Mesenchymal stem cell (in vitro differentiated cells and primary cell): ENCODE results near the gene KRT6C.

ENCODE experiments used
- DNase-seq: peaks from one replicate; pipeline ENCODE4 v3.0.0-alpha.2; 2013
- H2AFZ ChIP-seq: one replicate; pipeline ENCODE4 v1.6.1; 2013; ENCODE audit warnings: low read depth, mild to moderate bottlenecking, control low read depth, inconsistent platforms, low read length, moderate library complexity
- H2AK5ac ChIP-seq: 2 replicates; pipeline ENCODE4 v1.6.1; 2013; ENCODE audit warnings: low read length, moderate library complexity, mild to moderate bottlenecking, inconsistent platforms; ENCODE audit not compliant: severe bottlenecking
- H2BK120ac ChIP-seq: one replicate; pipeline ENCODE4 v1.6.1; 2013; ENCODE audit warnings: low read depth, mild to moderate bottlenecking, inconsistent platforms, low read length, moderate library complexity
- H2BK12ac ChIP-seq, 2 experiments: one replicate each; pipeline ENCODE4 v1.6.1; 2013; ENCODE audit warnings: inconsistent platforms in 2 of 2, low read length in 2 of 2, mild to moderate bottlenecking in 2 of 2, moderate library complexity in 2 of 2, control low read depth in 1 of 2
- H2BK15ac ChIP-seq: one replicate; pipeline ENCODE4 v1.6.1; 2013; ENCODE audit warnings: mild to moderate bottlenecking, low read depth, inconsistent platforms; ENCODE audit not compliant: poor library complexity, severe bottlenecking
- H2BK5ac ChIP-seq: 2 replicates; pipeline ENCODE4 v1.6.1; 2013; ENCODE audit warnings: low read depth, mild to moderate bottlenecking, low read length, control low read depth, inconsistent platforms; ENCODE audit not compliant: poor library complexity, severe bottlenecking
- H3K14ac ChIP-seq, 2 experiments: one replicate each; pipeline ENCODE4 v1.6.1; 2013; ENCODE audit warnings: inconsistent platforms in 2 of 2, low read length in 2 of 2, control low read depth in 1 of 2, mild to moderate bottlenecking in 1 of 2, moderate library complexity in 1 of 2
- H3K18ac ChIP-seq, 2 experiments: one replicate each; pipeline ENCODE4 v1.6.1; 2013; ENCODE audit warnings: inconsistent platforms in 2 of 2, low read length in 2 of 2, control low read depth in 1 of 2, low read depth in 1 of 2, mild to moderate bottlenecking in 1 of 2
- H3K23ac ChIP-seq, 2 experiments: one replicate each; pipeline ENCODE4 v1.6.1; 2013; ENCODE audit warnings: inconsistent platforms in 2 of 2, low read length in 2 of 2, mild to moderate bottlenecking in 2 of 2, moderate library complexity in 2 of 2, control low read depth in 1 of 2
- H3K27ac ChIP-seq: 2 replicates; pipeline ENCODE4 v1.5.1; 2013; ENCODE audit warnings: mild to moderate bottlenecking, moderate library complexity, low read length, control low read depth, inconsistent platforms; ENCODE audit not compliant: poor library complexity, severe bottlenecking
- H3K27me3 ChIP-seq, 2 experiments: 2 replicates each; pipeline versions ENCODE4 v1.6.1 to v1.7.0; 2013; ENCODE audit warnings: low read length in 2 of 2, mild to moderate bottlenecking in 2 of 2, moderate library complexity in 2 of 2, control low read depth in 1 of 2, inconsistent platforms in 1 of 2; ENCODE audit not compliant: control insufficient read depth in 1 of 2, insufficient read depth in 1 of 2
- H3K36me3 ChIP-seq, 2 experiments: 2 replicates each; pipeline versions ENCODE4 v1.6.1 to v1.7.0; 2013; ENCODE audit warnings: low read length in 2 of 2, control low read depth in 1 of 2, inconsistent platforms in 1 of 2, low read depth in 1 of 2, mild to moderate bottlenecking in 1 of 2; ENCODE audit not compliant: insufficient read depth in 2 of 2, control insufficient read depth in 1 of 2
- H3K4ac ChIP-seq, 2 experiments: one replicate each; pipeline ENCODE4 v1.6.1; 2013; ENCODE audit warnings: inconsistent platforms in 2 of 2, low read length in 2 of 2, mild to moderate bottlenecking in 2 of 2, moderate library complexity in 2 of 2, control low read depth in 1 of 2, low read depth in 1 of 2
- H3K4me1 ChIP-seq: 2 replicates; pipeline ENCODE4 v1.6.1; 2013; ENCODE audit warnings: low read depth, low read length, control low read depth; ENCODE audit not compliant: control insufficient read depth, insufficient read depth
- H3K4me2 ChIP-seq: 2 replicates; pipeline ENCODE4 v1.6.1; 2013; ENCODE audit warnings: low read length, mild to moderate bottlenecking, inconsistent platforms; ENCODE audit not compliant: poor library complexity, severe bottlenecking
- H3K4me3 ChIP-seq, 2 experiments: 2 replicates each; pipeline versions ENCODE4 v1.5.1 to v1.7.0; 2013; ENCODE audit warnings: low read length in 2 of 2, mild to moderate bottlenecking in 2 of 2, control low read depth in 1 of 2, low read depth in 1 of 2; ENCODE audit not compliant: insufficient read depth in 1 of 2
- H3K79me1 ChIP-seq: replicated peaks from 2 replicates; pipeline ENCODE4 v1.6.1; 2013; ENCODE audit warnings: mild to moderate bottlenecking, control low read depth, low read length, inconsistent platforms; ENCODE audit not compliant: poor library complexity, severe bottlenecking
- H3K9ac ChIP-seq: 2 replicates; pipeline ENCODE4 v1.7.0; 2013; ENCODE audit warnings: mild to moderate bottlenecking, low read length, moderate library complexity
- H3K9me3 ChIP-seq: 2 replicates; pipeline ENCODE4 v1.7.0; 2013; ENCODE audit warnings: mild to moderate bottlenecking, low read length; ENCODE audit not compliant: control insufficient read depth
- H4K8ac ChIP-seq: one replicate; pipeline ENCODE4 v1.6.1; 2013; ENCODE audit warnings: inconsistent platforms, mild to moderate bottlenecking, low read length, moderate library complexity
- H4K91ac ChIP-seq: one replicate; pipeline ENCODE4 v1.6.1; 2013; ENCODE audit warnings: mild to moderate bottlenecking, low read length, inconsistent platforms
- WGBS: methylation state at CpG from one replicate; pipeline ENCODE4 v1.1.7; 2013; ENCODE audit warnings: mixed read lengths; 5-methylcytosine and 5-hydroxymethylcytosine counted together

Gene KRT6C

GRCh38 chr12:52519826-52520662, 46.4 kb upstream of the KRT6C start, which contains the start of gene KRT5:
TSS of gene KRT5 (minus strand) at chr12:52520394. CDS start at chr12:52520296, 98 bp downstream.
- Histone ChIP-seq H3K4ac (no peak within 1 kb of the TSS), H3K23ac (no peak within 1 kb of the TSS), H4K8ac (no peak within 1 kb of the TSS), H3K36me3 (no peaks in the 10 kb centered on the region), H3K4me3 (no peak within 1 kb of the TSS), H2AFZ (no peak within 1 kb of the TSS), H3K4me2 (no peak within 1 kb of the TSS), H3K18ac (no peak within 1 kb of the TSS), H4K91ac (no peak within 1 kb of the TSS), H3K79me1 (no peaks in the 10 kb centered on the region), H3K14ac (no peak within 1 kb of the TSS), H3K9me3 (no peaks in the 10 kb centered on the region), H2BK5ac (no peak within 1 kb of the TSS), H2BK12ac (no peak within 1 kb of the TSS), H2BK120ac (no peak within 1 kb of the TSS), H3K4me1 (no peaks in the 10 kb centered on the region), H2BK15ac (no peak within 1 kb of the TSS), H3K9ac (no peak within 1 kb of the TSS), H2AK5ac (no peak within 1 kb of the TSS), H3K27ac (no peak within 1 kb of the TSS), H3K27me3 (peaks cover 23 to 78% of the 10 kb centered on the region in 2 experiments)
- WGBS: 92% methylated on average over 29 of the region's 29 CpGs
- DNase-seq: no peak

GRCh38 chr12:52519387-52519703, 45.7 kb upstream of the KRT6C start:
- no peak overlapping the region for H2AFZ ChIP-seq
- H3K36me3 ChIP-seq: no peaks in the 10 kb centered on the region
- no peak overlapping the region for H2BK120ac ChIP-seq
- no peaks in the 10 kb centered on the region for H3K79me1 ChIP-seq
- WGBS: 76% methylated on average over 3 of the region's 3 CpGs
- H2BK15ac ChIP-seq: no peak overlapping the region
- H3K14ac ChIP-seq: no peak overlapping the region
- H3K4ac ChIP-seq: no peak overlapping the region
- no peak overlapping the region for H2AK5ac ChIP-seq
- no peak overlapping the region for H3K9ac ChIP-seq
- H3K4me2 ChIP-seq: no peak overlapping the region
- no peak overlapping the region for H3K27ac ChIP-seq
- H3K23ac ChIP-seq: no peak overlapping the region
- H3K27me3 ChIP-seq: peaks cover 23 to 76% of the 10 kb centered on the region in 2 experiments
- no peaks in the 10 kb centered on the region for H3K4me1 ChIP-seq
- no peak overlapping the region for H3K18ac ChIP-seq
- no peak for DNase-seq
- H2BK12ac ChIP-seq: no peak overlapping the region
- H4K91ac ChIP-seq: no peak overlapping the region
- H3K9me3 ChIP-seq: no peaks in the 10 kb centered on the region
- no peak overlapping the region for H2BK5ac ChIP-seq
- H3K4me3 ChIP-seq: no peak overlapping the region
- H4K8ac ChIP-seq: no peak overlapping the region

GRCh38 chr12:52518574-52519386, 45.2 kb upstream of the KRT6C start:
- H3K36me3 ChIP-seq: no peaks in the 10 kb centered on the region
- H3K27ac ChIP-seq: no peak overlapping the region
- H2AFZ ChIP-seq: no peak overlapping the region
- peaks cover 23 to 77% of the 10 kb centered on the region in 2 experiments for H3K27me3 ChIP-seq
- H2BK120ac ChIP-seq: no peak overlapping the region
- H3K14ac ChIP-seq: no peak overlapping the region
- no peak overlapping the region for H3K4me2 ChIP-seq
- DNase-seq: no peak
- no peak overlapping the region for H2AK5ac ChIP-seq
- no peak overlapping the region for H3K9ac ChIP-seq
- H4K8ac ChIP-seq: no peak overlapping the region
- H2BK15ac ChIP-seq: no peak overlapping the region
- no peaks in the 10 kb centered on the region for H3K79me1 ChIP-seq
- H3K18ac ChIP-seq: no peak overlapping the region
- H3K23ac ChIP-seq: no peak overlapping the region
- no peak overlapping the region for H2BK5ac ChIP-seq
- WGBS: 82% methylated on average over 7 of the region's 8 CpGs
- no peak overlapping the region for H2BK12ac ChIP-seq
- no peaks in the 10 kb centered on the region for H3K4me1 ChIP-seq
- H3K9me3 ChIP-seq: no peaks in the 10 kb centered on the region
- no peak overlapping the region for H4K91ac ChIP-seq
- no peak overlapping the region for H3K4ac ChIP-seq
- H3K4me3 ChIP-seq: no peak overlapping the region

GRCh38 chr12:52517888-52518287, 44.3 kb upstream of the KRT6C start:
- no peak overlapping the region for H2BK12ac ChIP-seq
- no peak overlapping the region for H3K4ac ChIP-seq
- no peak overlapping the region for H3K23ac ChIP-seq
- 75% methylated on average over 4 of the region's 5 CpGs for whole genome bisulfite sequencing
- no peak overlapping the region for H4K8ac ChIP-seq
- peaks cover 19 to 78% of the 10 kb centered on the region in 2 experiments for H3K27me3 ChIP-seq
- H2AK5ac ChIP-seq: no peak overlapping the region
- no peak overlapping the region for H3K9ac ChIP-seq
- H3K4me3 ChIP-seq: no peak overlapping the region
- H3K36me3 ChIP-seq: no peaks in the 10 kb centered on the region
- H2BK15ac ChIP-seq: no peak overlapping the region
- no peaks in the 10 kb centered on the region for H3K4me1 ChIP-seq
- no peak overlapping the region for H3K14ac ChIP-seq
- no peak overlapping the region for H3K4me2 ChIP-seq
- DNase-seq: no peak
- no peak overlapping the region for H2BK5ac ChIP-seq
- H4K91ac ChIP-seq: no peak overlapping the region
- no peak overlapping the region for H3K18ac ChIP-seq
- H2AFZ ChIP-seq: no peak overlapping the region
- no peak overlapping the region for H2BK120ac ChIP-seq
- no peak overlapping the region for H3K27ac ChIP-seq
- H3K79me1 ChIP-seq: no peaks in the 10 kb centered on the region
- H3K9me3 ChIP-seq: no peaks in the 10 kb centered on the region
